GM21825 (cell line): ENCODE measurements around the gene GFPT2.
"Not testable (repeated sequence)": the region's sequence is repeated elsewhere in the genome, so short reads cannot be mapped to it uniquely, and the experiment has no call there.

Experiments used
- ATAC-seq: cut with Tn5 transposase; IDR thresholded peaks from one replicate; pipeline ENCODE4 v1.9.1; 2021; ENCODE audit warnings: mild to moderate bottlenecking, moderate library complexity; ENCODE audit not compliant: unreplicated experiment

Gene GFPT2

GRCh38 chr5:180311216-180311615 lies 41.9 kb downstream of the GFPT2 start:
- ATAC-seq, result no peak

- ATAC-seq, result no peak
These were observed 46.3 kb downstream of the GFPT2 start for GRCh38 chr5:180306796-180307195.

- ATAC-seq, result no peak
These were observed 47.7 kb downstream of the GFPT2 start for GRCh38 chr5:180305481-180305880.

GRCh38 chr5:180304431-180305375 lies 48.4 kb downstream of the GFPT2 start:
- ATAC-seq, result no peak

GRCh38 chr5:180304016-180304292 lies 49.2 kb downstream of the GFPT2 start:
- ATAC-seq, result no peak

GRCh38 chr5:180303226-180304015 lies 49.7 kb downstream of the GFPT2 start:
- no peak for ATAC-seq

- ATAC-seq, result no peak
These were observed 50.9 kb downstream of the GFPT2 start for GRCh38 chr5:180302256-180302655.

- ATAC-seq, result no peak
These were observed 51.9 kb downstream of the GFPT2 start for GRCh38 chr5:180301253-180301652.

GRCh38 chr5:180299526-180299925 lies 53.6 kb downstream of the GFPT2 start:
- ATAC-seq, result no peak

GRCh38 chr5:180299014-180299413 lies 54.1 kb downstream of the GFPT2 start:
- ATAC-seq, result not testable (repeated sequence)

- no peak for ATAC-seq
These were observed 55.4 kb downstream of the GFPT2 start for GRCh38 chr5:180297587-180298282.

- ATAC-seq, result no peak
These were observed 56.4 kb downstream of the GFPT2 start for GRCh38 chr5:180296771-180297170.

GRCh38 chr5:180294913-180295555 lies 58.1 kb downstream of the GFPT2 start:
- ATAC-seq, result no peak

GRCh38 chr5:180294411-180294810 lies 58.7 kb downstream of the GFPT2 start:
- ATAC-seq, result no peak

GRCh38 chr5:180291943-180292831 lies 60.9 kb downstream of the GFPT2 start, which contains the start of gene MAPK9:
TSS of gene MAPK9 (minus strand) at chr5:180292083. CDS start at chr5:180280561, 11,522 bp downstream.
- peak; percentile 82 for ATAC-seq

GRCh38 chr5:180291234-180291940 lies 61.7 kb downstream of the GFPT2 start:
- ATAC-seq, result peak; percentile 37

GRCh38 chr5:180290568-180291233 lies 62.4 kb downstream of the GFPT2 start:
- ATAC-seq, result no peak

GRCh38 chr5:180289966-180290365 lies 63.2 kb downstream of the GFPT2 start:
- no peak for ATAC-seq

- ATAC-seq, result no peak
These were observed 63.7 kb downstream of the GFPT2 start for GRCh38 chr5:180289433-180289832.
